GM12801 (cell line): Measurements from ENCODE around the gene DNAJC22.

Experiments used
- TF ChIP-seq, protein P1 (sequence below): IDR thresholded peaks from one replicate; pipeline ENCODE4 v1.5.1; 2011; ENCODE audit warnings: control low read depth; ENCODE audit not compliant: insufficient read length; ENCODE audit errors: extremely low read depth

DNAJC22 gene

DNA sequence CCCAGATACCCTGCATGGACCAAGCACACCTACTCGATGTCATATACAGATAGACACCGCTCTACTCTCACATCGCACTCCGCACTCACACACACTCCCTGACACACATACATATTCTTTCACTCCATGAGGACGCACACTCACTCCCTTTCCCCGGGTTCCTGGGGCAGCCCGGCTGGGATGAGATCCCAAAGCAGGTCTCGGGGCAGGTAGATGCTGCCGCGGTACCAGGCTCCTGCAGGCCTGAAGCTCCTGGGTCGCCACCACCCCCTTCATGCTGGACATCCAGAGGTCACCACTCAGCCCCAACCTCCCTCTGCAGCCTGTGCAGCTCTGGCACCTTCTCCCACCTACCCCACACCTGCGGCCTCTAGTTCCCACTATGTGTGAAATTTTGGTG lies 12.0 kb upstream of the DNAJC22 start:
- TF ChIP-seq, protein P1, sequence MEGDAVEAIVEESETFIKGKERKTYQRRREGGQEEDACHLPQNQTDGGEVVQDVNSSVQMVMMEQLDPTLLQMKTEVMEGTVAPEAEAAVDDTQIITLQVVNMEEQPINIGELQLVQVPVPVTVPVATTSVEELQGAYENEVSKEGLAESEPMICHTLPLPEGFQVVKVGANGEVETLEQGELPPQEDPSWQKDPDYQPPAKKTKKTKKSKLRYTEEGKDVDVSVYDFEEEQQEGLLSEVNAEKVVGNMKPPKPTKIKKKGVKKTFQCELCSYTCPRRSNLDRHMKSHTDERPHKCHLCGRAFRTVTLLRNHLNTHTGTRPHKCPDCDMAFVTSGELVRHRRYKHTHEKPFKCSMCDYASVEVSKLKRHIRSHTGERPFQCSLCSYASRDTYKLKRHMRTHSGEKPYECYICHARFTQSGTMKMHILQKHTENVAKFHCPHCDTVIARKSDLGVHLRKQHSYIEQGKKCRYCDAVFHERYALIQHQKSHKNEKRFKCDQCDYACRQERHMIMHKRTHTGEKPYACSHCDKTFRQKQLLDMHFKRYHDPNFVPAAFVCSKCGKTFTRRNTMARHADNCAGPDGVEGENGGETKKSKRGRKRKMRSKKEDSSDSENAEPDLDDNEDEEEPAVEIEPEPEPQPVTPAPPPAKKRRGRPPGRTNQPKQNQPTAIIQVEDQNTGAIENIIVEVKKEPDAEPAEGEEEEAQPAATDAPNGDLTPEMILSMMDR = no peak

DNA sequence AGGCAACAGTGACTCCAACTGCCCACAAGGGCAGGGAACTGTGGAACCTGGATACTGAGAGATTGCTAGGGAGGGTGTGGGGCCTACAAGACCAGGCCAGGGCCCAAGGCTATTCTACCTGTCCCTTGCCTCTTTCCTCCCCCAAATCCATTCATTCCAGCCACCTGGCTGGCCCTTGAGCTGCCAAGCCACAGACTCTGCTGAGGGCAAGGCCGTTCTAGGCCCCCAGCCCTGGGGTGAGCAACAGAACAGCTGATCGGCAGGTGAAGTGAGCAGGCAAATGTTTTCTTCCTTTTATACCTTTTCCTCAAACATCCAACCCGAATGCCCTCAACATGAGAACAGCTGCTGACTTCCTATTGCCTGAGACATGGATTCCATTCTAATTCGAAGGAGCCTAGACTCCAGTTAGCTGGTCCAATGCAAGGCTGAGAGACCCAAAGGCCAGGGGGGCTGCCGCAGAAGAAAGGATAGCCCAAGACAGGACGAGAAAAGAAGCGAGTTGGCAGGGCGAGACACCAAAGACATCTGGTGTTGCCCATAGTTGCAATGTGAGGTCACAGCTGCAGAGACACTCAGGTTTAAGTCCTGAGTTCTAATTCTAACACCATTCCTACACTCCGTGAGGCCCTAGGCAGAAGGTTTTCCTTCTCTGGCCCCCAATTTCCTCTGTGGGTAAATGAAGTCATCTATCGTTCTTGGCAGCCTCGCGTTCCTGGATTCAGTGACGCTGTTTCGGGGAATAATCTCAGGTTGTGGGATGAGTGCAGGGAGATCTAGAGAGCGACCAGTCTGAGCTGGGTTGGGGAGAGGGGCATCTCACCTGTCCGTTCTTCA lies 11.4 kb upstream of the DNAJC22 start:
- TF ChIP-seq, protein P1 = no peak

DNA sequence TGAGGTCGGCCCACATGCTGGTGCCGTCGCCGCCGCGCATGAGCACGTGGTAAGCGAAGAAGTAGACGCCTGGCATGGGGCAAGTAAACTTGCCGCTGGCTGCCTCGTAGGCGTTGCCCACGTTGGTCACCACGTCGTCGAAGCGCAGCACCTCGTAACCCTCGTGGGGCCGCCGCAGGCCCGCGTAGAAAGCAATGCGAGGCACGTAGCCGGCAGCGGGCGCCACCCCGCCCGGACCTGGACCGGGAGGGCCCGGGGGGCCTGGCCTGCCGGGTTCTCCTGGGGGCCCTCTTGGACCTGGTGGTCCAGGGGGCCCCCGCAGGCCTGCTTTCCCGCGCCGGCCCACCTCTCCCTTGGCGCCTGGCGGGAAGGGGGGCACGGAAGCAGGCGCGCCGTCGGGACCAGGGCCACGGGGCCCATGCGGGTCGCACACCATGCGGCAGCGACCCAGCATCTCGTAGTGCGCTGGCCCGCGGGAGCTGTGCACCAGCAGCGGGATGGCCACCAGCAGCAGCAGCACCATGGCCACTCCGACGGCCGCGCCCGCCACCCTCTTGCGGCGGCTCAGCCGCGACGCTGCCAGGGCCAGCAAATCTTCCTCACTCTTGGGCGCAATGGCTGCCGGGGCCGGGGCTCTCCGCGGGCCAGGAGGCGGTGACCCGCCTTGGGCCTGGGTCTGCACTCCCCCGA lies 10.6 kb upstream of the DNAJC22 start:
- TF ChIP-seq, protein P1 = no peak

DNA sequence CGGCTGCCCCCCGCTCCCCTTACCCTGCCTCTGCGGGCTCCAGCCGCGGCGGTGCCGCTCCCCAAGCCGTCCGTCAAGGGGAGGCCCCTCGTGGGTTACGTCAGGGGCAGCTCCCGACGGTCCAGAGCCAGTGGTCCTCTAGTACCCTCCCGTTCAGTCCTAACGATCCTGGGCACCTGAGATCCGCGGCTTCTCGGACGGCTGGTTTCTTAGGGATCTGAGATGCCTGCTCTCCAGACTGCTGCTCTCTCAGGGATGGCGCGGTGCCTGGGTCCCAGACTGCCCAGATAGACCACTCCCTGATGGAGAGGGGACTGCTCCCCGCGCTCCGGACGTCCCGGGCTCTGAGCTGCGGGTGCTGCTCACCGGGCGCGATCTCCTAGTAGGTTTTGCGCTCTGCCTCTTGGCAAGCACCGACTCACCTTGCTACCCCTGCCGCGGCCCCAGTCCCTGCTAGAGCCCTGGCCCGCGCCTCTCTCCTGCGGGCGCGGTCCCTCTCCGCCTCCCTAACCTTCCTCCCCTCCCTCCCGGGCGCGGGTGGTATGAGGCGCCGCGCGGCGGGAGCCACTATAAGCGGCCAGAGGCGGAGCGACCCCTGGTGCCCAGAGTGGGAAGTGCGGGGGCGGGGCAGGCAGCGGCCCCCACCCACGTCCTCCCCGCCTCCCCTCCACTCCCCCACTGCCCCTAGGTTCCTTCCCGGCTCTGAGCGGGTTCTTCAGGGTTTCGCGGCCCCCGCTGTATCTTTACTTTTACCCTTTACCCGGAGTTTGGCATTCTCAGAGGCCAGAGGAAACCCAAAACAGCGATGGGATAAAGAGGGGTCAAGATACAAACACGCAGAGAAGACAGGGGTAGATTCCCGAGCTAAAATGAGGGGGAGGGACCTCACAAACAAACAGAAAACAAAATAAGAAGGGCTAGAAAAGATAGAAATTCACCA lies 9.8 kb upstream of the DNAJC22 start, which contains the start of gene C1QL4:
C1QL4 (minus strand) TSS at position 544 of the 940 bp plus-strand sequence. CDS start 711 bp downstream, outside the sequence.
- TF ChIP-seq, protein P1 = no peak

DNA sequence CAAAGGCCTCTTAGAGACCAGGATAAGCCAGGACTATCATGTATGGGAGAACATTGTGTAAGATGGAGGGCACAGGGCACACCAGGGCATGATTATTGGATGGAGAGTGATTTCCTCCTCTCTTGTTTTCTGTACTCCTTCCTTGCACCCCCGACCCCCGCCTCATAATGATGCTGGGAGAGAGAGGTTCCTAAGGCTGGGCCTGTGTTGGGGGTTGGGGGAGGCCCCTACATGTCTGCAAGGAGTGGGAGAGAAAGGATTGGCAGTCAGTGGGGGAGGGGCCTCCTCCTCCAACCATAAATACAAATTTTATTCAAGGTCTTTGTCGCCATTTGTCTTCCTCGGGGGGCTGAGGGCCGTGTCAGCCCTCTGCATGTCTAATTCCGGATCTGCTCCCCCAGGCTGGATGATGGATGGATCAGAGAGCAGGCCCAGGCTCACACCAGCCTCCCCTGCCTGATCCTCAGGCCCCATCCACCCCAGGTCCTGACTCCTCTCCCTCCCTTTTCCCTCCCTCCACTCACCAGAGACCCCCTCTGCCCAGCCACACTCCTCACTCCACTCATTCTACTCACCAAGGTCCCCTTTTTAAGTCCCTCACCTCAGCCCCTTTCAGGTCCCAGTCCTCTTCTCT lies 7.7 kb upstream of the DNAJC22 start:
- TF ChIP-seq, protein P1 = no peak

DNA sequence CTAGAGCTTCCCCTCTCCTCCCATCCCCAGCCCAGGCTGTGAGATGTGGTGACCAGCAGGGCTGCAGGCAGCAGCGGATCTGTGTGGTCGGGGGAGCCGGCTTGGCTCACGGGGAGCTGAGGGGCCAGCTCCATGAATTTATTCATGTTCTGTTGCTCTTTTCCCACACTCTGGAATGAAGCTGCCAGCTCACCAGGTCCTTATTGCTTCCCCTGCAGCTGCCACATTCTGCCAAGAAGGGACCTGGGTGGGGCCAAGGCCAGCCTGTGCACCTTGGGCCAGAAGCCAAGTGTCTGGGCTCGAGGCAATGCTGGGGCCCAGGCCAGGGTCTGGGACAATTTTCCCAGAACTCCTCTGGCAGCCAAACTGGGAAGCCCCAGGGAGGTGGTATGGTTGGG lies 7.2 kb upstream of the DNAJC22 start:
- TF ChIP-seq, protein P1 = no peak
